Heart right ventricle (tissue), 16 donors: ENCODE measurements around the gene ARHGAP22. TPM values are rescaled to one million over a fixed set of nuclear protein-coding genes. Genes with fewer than 3 reads are reported as not detected.

Experiments used
- ATAC-seq, 8 donors: fragments of 200-7000 bp; cut with Tn5 transposase; one replicate each; pipeline ENCODE4 v1.9.1; 2020; ENCODE audit warnings: mild to moderate bottlenecking in 8 of 8, moderate library complexity in 8 of 8, moderate number of reproducible peaks in 1 of 8
- DNase-seq, 2 donors: peaks; one replicate each; pipeline ENCODE4 v3.0.0-alpha.2; 2020
- H3K27ac ChIP-seq, 10 donors: fragments of 200-600 bp; sonication (generic) in 2 of 10; one replicate each; pipeline versions ENCODE4 v1.5.0 to v1.8.0; 2020 to 2022; ENCODE audit warnings: mild to moderate bottlenecking in 3 of 10
- H3K27me3 ChIP-seq, 7 donors: fragments of 200-600 bp; one replicate each; pipeline ENCODE4 v1.8.0; 2021 to 2022; ENCODE audit warnings: mild to moderate bottlenecking in 2 of 7
- H3K36me3 ChIP-seq, 9 donors: fragments of 200-600 bp; sonication (generic) in 1 of 9; one replicate each; pipeline versions ENCODE4 v1.5.0 to v1.8.0; 2020 to 2022; ENCODE audit warnings: mild to moderate bottlenecking in 2 of 9
- H3K4me1 ChIP-seq, 9 donors: fragments of 200-600 bp; sonication (generic) in 1 of 9; one replicate each; pipeline versions ENCODE4 v1.5.0 to v1.8.0; 2020 to 2022; ENCODE audit warnings: mild to moderate bottlenecking in 4 of 9
- H3K4me3 ChIP-seq, 10 donors: fragments of 200-600 bp; sonication (generic) in 2 of 10; one replicate each; pipeline versions ENCODE4 v1.5.0 to v1.8.0; 2020 to 2022; ENCODE audit warnings: mild to moderate bottlenecking in 7 of 10, moderate library complexity in 2 of 10
- H3K9me3 ChIP-seq, 11 donors: fragments of 200-600 bp in 10 of 11; sonication (generic) in 2 of 11; one replicate each; pipeline versions ENCODE4 v1.5.0 to v1.8.0; 2013 to 2022; ENCODE audit warnings: mild to moderate bottlenecking in 2 of 11, control low read depth in 1 of 11, moderate library complexity in 1 of 11
- WGBS, 2 donors: extraction: QIAGEN DNeasy Blood & Tissue Kit; methylation state at CpG; one replicate each; pipeline ENCODE4 v1.1.7; 2013; ENCODE audit warnings: inconsistent platforms in 1 of 2; 5-methylcytosine and 5-hydroxymethylcytosine counted together
- intact Hi-C, 10 donors: fragments of 100-400 bp; cut with DNase I; formaldehyde crosslinking; loops; one replicate each; pipeline versions ENCODE4 v1.11.1 to v1.14.2; 2022
- polyA plus RNA-seq, 2 donors: library from polyadenylated mRNA; stranded (reverse); fragments of 200-250 nt; gene quantifications; one replicate each; pipeline ENCODE4 v1.2.3, GENCODE V29; 2013
- total RNA-seq, 10 donors: library from RNA; stranded (reverse); fragmentation: NEBNext Ultra II Directional in 3 of 10; extraction: Animal tissue kit (Norgen Biotek cat#: 25700) in 3 of 10; gene quantifications; one replicate each; pipeline versions ENCODE4 v1.2.1 to v1.2.4, GENCODE V29; 2021 to 2023
- TF ChIP-seq, protein P1 (sequence below), 9 donors: fragments of 200-600 bp; sonication (generic) in 2 of 9; IDR thresholded peaks; one replicate each; pipeline versions ENCODE4 v1.5.0 to v1.8.0; 2021 to 2022; ENCODE audit warnings: antibody characterized with exemption in 9 of 9, mild to moderate bottlenecking in 5 of 9, moderate library complexity in 1 of 9
- donor health status: Arrhythmogenic right ventricular cardiomyopathy.
- donor health status: ischemic (EF 13 %, LVEDD 7.1; RV severe dilation, severe dysfunction).
- donor health status: healthy with polysubstance abuse.
- donor health status: DM: no; HTN: yes; CAD: no.
- donor health status: DM: no; HTN: no; CAD: no.
- donor health status: ischemic (EF 25% LVEDD 6.9; RV normal size, moderate dysfunction).
- donor health status: ischemic (EF 25% LVEDD 5.7; RV mildly dilated, moderate dysfunction).
- donor health status: healthy.
- donor health status: DM: yes; HTN: yes; CAD: no.
- donor health status: Ischemic cardiomyopathy.
- donor health status: ischemic (EF 35%, LVEDD 5.7; RV mildly dilated, moderate dysfunction).
- donor health status: nonischemic (EF 11% LVEDD 7.7; RV severe dilation, severe dysfunction).
- donor health status: DM: yes; HTN: yes; CAD: no.
- donor health status: PGD.
- donor health status: ischemic (EF 29% LVEDD 5.4; RV normal size, mild dysfunction).
- donor health status: nonischemic (EF 23%, LVEDD 6.1; RV moderate dilation, normal function).

ARHGAP22 gene
- total and polyA plus RNA-seq, 12 donors, result 1.5 to 9.3 (median 2.8) TPM

DNA sequence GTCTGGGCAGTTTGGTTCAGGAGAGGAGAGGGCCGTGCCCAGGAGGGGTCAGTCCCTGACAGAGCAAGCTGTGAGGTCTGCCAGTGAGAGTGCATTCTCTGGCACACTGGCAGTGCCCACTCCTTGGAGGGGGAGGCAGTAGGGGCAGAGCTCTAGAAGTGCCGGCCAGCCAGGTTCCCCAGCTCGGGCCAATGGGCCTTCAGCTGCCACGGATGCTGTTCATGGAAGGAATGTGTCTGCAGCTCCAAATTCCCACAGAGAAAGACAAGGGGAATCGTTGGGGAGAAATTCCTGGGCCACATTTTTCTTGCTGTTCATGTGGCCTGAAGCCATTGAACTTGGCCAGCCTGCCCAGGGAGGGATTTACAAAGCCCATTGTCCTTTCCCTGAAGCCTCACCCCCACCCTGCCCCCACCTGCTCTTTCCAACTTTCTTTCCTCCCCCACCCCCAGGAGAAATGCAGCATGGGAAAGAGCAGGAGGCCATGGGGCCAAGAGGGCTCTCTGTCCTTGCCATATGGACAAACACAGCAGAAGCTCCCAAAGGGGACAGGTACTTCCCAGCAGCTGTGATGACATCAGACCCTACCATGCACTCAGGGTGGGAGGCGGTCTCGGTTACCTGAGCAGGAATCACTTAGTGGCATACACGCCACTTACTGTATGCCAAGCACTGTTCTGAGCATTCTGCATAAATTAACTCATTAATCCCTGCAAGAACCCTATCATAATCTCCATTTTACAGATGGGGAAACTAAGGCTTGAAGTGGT is 70.7 kb downstream of the ARHGAP22 start:
- no peak overlapping the region for H3K4me3 ChIP-seq
- TF ChIP-seq, protein P1, sequence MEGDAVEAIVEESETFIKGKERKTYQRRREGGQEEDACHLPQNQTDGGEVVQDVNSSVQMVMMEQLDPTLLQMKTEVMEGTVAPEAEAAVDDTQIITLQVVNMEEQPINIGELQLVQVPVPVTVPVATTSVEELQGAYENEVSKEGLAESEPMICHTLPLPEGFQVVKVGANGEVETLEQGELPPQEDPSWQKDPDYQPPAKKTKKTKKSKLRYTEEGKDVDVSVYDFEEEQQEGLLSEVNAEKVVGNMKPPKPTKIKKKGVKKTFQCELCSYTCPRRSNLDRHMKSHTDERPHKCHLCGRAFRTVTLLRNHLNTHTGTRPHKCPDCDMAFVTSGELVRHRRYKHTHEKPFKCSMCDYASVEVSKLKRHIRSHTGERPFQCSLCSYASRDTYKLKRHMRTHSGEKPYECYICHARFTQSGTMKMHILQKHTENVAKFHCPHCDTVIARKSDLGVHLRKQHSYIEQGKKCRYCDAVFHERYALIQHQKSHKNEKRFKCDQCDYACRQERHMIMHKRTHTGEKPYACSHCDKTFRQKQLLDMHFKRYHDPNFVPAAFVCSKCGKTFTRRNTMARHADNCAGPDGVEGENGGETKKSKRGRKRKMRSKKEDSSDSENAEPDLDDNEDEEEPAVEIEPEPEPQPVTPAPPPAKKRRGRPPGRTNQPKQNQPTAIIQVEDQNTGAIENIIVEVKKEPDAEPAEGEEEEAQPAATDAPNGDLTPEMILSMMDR (IDR thresholded peaks at IDR 0.05), result no peak
- H3K4me1 ChIP-seq, result peaks cover 0 to 8% (median 0%) of the 10 kb centered on the region in 9 donors
- WGBS, 2 donors, result 54 to 59% methylated on average over 8 of the region's 8 CpGs
- H3K9me3 ChIP-seq, result no peaks in the 10 kb centered on the region
- DNase-seq (no peak), ATAC-seq (peak in 4 of 8 donors; percentile 22 to 62 (median 54))
- intact Hi-C loops, result loop anchor here in 1 of 10 donors (10.0 kb wide), 1 partner anchor 49 kb away; no protein-coding TSS in a partner anchor
- H3K36me3 ChIP-seq, result peaks cover 0 to 7% (median 0%) of the 10 kb centered on the region in 9 donors
- no peaks in the 10 kb centered on the region for H3K27me3 ChIP-seq
- H3K27ac ChIP-seq, result no peak overlapping the region

DNA sequence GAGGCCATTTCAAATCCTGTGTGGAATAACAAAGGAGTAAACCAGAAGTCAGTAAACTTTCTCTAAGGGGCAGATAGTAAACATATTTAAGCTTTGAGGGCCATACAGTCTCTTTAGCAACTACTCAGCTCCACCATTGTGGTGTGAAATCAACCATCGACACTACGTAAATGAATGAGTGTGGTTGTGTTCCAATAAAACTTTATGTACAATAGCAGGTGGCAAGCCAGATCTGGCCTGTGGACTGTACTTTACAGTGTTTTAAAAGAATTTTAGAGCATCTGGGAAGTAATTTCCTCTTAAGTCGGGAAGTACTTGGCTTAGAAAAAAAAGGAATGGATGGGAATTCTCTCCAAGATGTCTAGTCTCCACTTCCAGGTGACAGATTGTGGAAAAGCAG is 71.3 kb downstream of the ARHGAP22 start:
- intact Hi-C loops, result loop anchor here in 1 of 10 donors (10.0 kb wide), 1 partner anchor 49 kb away; no protein-coding TSS in a partner anchor
- DNase-seq, result no peak
- 77 to 81% methylated on average over 3 of the region's 3 CpGs for WGBS, 2 donors
- Histone ChIP-seq H3K27me3 (no peaks in the 10 kb centered on the region), H3K27ac (no peak overlapping the region), H3K4me1 (peaks cover 0 to 8% (median 0%) of the 10 kb centered on the region in 9 donors), H3K36me3 (peaks cover 0 to 7% (median 0%) of the 10 kb centered on the region in 9 donors), H3K4me3 (no peak overlapping the region), H3K9me3 (no peaks in the 10 kb centered on the region)
- no peak for ATAC-seq
- TF ChIP-seq, protein P1 (IDR thresholded peaks at IDR 0.05), result no peak

DNA sequence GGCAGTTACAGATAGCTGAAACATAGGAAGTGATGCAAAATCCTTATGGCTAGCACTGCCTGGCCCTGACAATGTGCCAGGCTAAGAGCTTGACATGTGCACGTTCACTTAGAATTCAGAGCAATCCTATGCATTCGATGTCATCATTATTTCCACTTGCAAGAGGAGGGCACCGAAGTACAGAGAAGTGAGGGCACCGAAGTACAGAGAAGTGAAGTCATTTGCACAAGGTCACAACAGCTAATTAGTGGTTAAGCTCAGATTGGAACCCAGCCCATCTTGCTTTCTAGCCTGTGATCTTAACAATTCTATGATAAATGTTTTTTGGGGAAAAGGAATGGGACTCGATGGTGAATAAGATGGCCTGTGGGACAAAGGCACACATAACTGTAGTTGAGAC is 73.4 kb downstream of the ARHGAP22 start:
- no peaks in the 10 kb centered on the region for H3K9me3 ChIP-seq
- TF ChIP-seq, protein P1 (IDR thresholded peaks at IDR 0.05), result no peak
- 51 to 64% methylated on average over 5 of the region's 5 CpGs for WGBS, 2 donors
- DNase-seq (no peak), ATAC-seq (no peak)
- no peak overlapping the region for H3K4me3 ChIP-seq
- intact Hi-C loops, result loop anchor here in 1 of 10 donors (10.0 kb wide), 1 partner anchor 47 kb away; no protein-coding TSS in a partner anchor
- H3K36me3 ChIP-seq, result peaks cover 0 to 7% (median 0%) of the 10 kb centered on the region in 9 donors
- peaks cover 0 to 18% (median 0%) of the 10 kb centered on the region in 9 donors for H3K4me1 ChIP-seq
- no peak overlapping the region for H3K27ac ChIP-seq
- no peaks in the 10 kb centered on the region for H3K27me3 ChIP-seq

DNA sequence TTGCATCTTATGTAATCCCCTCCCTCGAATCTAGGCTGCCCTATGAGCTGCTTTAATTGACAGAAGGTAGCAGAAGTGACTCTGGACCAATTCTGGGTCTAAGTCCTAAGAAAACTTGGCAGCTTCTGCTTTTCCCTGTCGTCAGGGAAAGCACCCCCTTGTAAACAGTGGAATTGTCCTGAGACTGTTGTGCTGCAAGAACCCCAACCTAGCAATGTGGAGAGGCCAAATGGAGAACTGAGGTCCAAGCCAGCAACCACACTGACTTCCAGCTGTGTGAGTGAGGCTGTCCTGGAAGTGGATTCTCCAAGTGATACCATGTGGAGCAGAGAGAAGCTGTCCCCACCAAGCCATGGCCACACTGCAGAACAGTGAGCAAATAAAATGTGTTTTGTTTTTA is 75.5 kb downstream of the ARHGAP22 start:
- Histone ChIP-seq H3K27me3 (peaks cover 0 to 13% (median 0%) of the 10 kb centered on the region in 7 donors), H3K9me3 (no peaks in the 10 kb centered on the region), H3K4me1 (peaks cover 0 to 24% (median 0%) of the 10 kb centered on the region in 9 donors), H3K27ac (no peak overlapping the region), H3K4me3 (no peak overlapping the region), H3K36me3 (no peaks in the 10 kb centered on the region)
- 76 to 84% methylated on average over 2 of the region's 2 CpGs for WGBS, 2 donors
- intact Hi-C loops, result no loop called here
- TF ChIP-seq, protein P1 (IDR thresholded peaks at IDR 0.05), result no peak
- ATAC-seq (no peak), DNase-seq (no peak)
